Measurements from ENCODE around the gene GSTM2.
"Not testable (repeated sequence)": the region's sequence is repeated elsewhere in the genome, so short reads cannot be mapped to it uniquely, and the experiment has no call there.

DNA sequence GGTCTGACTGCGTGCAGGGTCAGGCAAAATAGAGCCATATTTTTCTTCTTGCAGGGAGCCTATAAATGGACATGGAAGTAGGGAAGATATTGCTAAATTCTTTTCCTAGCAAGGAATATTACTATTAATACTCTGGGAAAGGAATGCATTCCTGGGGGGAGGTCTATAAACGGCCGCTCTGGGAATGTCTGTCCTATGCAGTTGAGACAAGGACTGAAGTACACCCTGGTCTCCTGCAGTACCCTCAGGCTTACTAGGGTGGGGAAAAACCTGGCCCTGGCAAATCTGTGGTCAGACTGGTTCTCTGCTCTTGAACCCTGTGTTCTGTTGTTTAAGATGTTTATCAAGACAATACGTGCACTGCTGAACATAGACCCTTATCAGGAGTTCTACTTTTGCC is 41.1 kb downstream of the GSTM2 start:
- not testable (repeated sequence) for TF ChIP-seq ZNF565 (CRISPR knock-in tag; conservative IDR thresholded peaks at IDR 0.05; ENCODE audit: low read depth); GLIS3 (CRISPR knock-in tag; IDR thresholded peaks at IDR 0.05); ARNTL (CRISPR knock-in tag; IDR thresholded peaks at IDR 0.05; ENCODE audit: borderline replicate concordance, low read depth); CSDC2 (CRISPR knock-in tag; IDR thresholded peaks at IDR 0.05); ZC3H10 (CRISPR knock-in tag; IDR thresholded peaks at IDR 0.05); RARB (CRISPR knock-in tag; IDR thresholded peaks at IDR 0.05); ZNF70 (CRISPR knock-in tag; IDR thresholded peaks at IDR 0.05); ZFP30 (CRISPR knock-in tag; IDR thresholded peaks at IDR 0.05); TCF4 (CRISPR knock-in tag; IDR thresholded peaks at IDR 0.05; ENCODE audit: borderline replicate concordance); OSR1 (CRISPR knock-in tag; IDR thresholded peaks at IDR 0.05); ZNF8 (CRISPR knock-in tag; IDR thresholded peaks at IDR 0.05)
- TF ChIP-seq, protein P1, sequence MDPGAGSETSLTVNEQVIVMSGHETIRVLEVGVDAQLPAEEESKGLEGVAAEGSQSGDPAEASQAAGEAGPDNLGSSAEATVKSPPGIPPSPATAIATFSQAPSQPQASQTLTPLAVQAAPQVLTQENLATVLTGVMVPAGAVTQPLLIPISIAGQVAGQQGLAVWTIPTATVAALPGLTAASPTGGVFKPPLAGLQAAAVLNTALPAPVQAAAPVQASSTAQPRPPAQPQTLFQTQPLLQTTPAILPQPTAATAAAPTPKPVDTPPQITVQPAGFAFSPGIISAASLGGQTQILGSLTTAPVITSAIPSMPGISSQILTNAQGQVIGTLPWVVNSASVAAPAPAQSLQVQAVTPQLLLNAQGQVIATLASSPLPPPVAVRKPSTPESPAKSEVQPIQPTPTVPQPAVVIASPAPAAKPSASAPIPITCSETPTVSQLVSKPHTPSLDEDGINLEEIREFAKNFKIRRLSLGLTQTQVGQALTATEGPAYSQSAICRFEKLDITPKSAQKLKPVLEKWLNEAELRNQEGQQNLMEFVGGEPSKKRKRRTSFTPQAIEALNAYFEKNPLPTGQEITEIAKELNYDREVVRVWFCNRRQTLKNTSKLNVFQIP (CRISPR knock-in tag; IDR thresholded peaks at IDR 0.05; ENCODE audit: borderline replicate concordance, low read depth): not testable (repeated sequence)
- TF ChIP-seq, protein P2, sequence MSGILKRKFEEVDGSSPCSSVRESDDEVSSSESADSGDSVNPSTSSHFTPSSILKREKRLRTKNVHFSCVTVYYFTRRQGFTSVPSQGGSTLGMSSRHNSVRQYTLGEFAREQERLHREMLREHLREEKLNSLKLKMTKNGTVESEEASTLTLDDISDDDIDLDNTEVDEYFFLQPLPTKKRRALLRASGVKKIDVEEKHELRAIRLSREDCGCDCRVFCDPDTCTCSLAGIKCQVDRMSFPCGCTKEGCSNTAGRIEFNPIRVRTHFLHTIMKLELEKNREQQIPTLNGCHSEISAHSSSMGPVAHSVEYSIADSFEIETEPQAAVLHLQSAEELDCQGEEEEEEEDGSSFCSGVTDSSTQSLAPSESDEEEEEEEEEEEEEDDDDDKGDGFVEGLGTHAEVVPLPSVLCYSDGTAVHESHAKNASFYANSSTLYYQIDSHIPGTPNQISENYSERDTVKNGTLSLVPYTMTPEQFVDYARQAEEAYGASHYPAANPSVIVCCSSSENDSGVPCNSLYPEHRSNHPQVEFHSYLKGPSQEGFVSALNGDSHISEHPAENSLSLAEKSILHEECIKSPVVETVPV (CRISPR knock-in tag; IDR thresholded peaks at IDR 0.05): not testable (repeated sequence)
- TF ChIP-seq, protein P3, sequence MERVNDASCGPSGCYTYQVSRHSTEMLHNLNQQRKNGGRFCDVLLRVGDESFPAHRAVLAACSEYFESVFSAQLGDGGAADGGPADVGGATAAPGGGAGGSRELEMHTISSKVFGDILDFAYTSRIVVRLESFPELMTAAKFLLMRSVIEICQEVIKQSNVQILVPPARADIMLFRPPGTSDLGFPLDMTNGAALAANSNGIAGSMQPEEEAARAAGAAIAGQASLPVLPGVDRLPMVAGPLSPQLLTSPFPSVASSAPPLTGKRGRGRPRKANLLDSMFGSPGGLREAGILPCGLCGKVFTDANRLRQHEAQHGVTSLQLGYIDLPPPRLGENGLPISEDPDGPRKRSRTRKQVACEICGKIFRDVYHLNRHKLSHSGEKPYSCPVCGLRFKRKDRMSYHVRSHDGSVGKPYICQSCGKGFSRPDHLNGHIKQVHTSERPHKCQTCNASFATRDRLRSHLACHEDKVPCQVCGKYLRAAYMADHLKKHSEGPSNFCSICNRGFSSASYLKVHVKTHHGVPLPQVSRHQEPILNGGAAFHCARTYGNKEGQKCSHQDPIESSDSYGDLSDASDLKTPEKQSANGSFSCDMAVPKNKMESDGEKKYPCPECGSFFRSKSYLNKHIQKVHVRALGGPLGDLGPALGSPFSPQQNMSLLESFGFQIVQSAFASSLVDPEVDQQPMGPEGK (CRISPR knock-in tag; IDR thresholded peaks at IDR 0.05; ENCODE audit: borderline replicate concordance): not testable (repeated sequence)

Measured in SK-N-SH treated with all-trans-retinoic acid at 6 μM for 48 hours (cell line).